HuH-7.5 (cell line): ENCODE measurements around the gene CCDC188.

ENCODE experiments used
- DNase-seq: peaks from one replicate; pipeline ENCODE4 v3.0.0; 2011; ENCODE audit warnings: low spot score

CCDC188 gene

DNA sequence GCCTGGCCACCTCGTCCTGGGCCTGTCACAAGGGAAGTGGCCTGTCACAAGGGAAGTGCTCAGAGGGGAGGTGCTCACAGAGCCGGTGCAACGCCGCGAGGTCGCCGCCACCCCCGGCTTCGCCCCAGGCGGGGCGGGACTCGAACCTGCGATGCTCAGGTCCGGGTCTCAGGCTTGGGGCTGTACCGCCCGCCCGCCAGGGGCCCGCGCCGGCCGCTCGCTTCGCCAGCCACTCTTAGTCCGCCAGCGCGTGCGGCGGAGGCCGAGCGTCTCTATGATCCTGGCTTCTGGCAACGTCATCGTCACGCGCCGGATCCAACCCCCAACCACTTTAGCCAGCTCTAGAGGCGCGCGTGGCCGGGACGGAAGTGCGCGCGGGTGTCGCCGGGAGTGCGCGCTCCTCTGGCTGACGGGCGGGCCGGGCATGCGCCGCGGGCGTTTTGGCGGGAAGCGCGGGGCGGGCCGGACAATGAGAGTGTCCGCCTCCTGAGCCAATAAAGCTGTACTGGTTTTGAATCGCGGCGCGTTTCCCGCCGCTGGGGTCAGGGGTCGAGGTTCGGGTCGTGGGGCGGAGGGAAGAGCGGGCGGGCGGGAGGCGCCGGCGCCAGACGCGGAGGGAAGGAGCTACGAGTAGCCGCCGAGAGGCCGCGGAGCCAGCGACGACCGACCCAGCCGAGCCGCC, 33.8 kb downstream of the CCDC188 start, which contains the start of gene TRMT2A:
TSS of gene TRMT2A (minus strand) at position 276 of the 682 bp plus-strand sequence. CDS start 320 bp downstream, outside the sequence.
- peak; percentile 99 for DNase-seq

DNA sequence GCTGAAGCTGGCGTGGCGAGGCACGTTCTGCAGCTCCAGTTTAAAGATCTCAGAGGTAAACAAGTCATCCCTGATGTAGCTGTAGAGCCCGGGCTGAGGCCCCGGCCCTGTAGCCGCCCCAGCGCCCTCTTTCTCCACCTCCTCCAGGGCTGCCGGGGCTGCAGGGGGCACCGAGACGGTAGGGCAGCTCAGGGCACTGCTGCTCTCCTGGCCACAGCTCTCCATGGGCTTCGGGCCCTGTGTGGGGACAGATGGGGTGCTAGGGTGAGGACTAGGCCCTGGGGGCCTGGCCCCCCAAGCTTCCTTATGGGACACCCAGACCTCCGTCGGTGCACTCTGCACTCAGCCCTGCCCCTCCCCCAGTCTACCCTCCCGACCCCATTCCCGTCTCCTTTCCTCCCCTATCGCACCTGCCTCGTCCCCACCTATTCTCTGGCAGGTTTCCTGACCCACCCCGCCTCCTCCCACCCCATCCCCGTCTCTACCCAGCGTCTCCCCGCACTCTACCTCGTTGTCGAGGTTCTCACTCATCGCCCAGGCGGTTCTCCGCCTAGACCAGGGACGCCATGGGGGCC, 34.4 kb downstream of the CCDC188 start:
- DNase-seq, result no peak

DNA sequence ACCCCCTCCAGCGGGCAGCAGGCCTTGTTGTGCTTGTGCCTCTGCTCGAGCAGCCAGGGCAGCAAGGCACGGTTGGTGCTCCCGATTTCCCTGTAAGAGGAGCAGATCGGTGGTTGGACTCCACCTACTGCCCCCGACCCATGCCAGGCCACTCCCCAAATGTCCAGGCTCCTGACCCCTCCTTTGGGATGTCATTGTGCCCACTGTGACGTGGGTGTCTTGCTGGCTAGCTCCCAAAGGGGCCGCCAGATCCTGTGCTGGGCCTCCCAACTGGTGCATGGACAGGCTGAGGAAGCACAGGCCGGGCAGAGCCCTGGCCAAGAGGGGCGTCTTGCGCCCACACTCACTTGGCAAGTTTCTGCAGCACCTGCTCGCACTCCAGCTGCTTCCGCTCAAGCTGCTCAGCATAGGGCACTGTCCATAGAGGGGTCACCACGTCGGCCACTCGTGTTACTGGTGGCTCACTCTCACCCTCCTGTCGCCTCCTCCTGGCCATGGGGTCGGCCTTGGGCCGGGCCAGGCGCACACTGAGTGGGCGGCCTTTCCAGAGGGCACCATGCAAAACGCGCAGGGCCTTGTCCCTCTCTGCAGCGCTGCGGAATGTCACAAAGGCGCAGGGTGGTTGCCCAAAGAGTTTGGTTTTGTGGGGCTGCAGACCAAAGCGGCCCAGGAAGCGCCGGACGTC, 35.0 kb downstream of the CCDC188 start, which contains the start of gene RANBP1:
TSS of gene RANBP1 (plus strand) at position 414 of the 685 bp plus-strand sequence. CDS start at position 495, 81 bp downstream.
- no peak for DNase-seq

DNA sequence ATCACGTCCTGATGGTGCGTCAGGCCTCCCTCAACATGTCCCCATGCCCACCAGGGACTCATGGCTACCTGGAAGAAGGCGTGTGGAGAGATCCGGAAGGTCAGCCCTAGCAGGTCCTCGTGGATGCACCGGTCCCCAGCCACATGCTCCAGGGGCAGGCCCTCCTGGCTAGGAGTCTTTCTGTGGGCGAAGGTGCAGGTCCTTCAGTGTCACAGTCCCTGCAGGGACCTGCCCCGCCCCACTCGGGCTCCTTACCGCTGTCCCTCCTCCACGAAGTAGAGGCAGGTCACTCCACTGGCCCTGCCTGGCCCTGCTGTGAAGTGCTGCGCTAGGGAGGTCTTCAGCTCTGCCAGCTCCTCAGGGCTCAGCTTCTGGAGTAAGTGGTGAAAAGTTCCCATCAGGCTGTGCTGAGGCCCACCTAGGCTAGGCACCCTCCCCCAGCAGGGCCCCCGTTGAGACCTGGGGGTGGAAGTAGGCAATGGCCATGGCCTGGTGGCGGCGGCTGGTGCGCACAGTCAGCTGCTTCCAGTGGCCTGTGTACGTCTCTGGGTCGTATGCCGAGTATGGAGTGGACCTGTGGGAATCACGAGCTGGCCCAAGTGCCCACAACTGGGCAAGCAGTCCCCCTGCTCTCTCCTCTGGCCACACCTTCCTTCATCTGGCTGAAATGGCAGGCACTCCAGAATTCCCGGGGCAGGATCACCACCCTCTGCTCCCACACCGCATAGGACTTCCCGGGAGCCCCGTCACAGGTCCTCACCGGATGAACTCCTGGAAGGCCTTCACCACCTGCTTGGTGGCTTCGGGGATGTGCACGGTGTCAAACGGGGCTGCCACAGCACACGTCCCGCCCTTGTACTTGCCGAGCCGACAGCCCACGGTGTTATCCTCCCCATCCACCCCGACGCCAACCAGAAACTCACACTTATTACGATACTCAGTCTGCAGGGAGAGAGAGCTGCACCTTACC, 36.1 kb downstream of the CCDC188 start:
- no peak for DNase-seq

DNA sequence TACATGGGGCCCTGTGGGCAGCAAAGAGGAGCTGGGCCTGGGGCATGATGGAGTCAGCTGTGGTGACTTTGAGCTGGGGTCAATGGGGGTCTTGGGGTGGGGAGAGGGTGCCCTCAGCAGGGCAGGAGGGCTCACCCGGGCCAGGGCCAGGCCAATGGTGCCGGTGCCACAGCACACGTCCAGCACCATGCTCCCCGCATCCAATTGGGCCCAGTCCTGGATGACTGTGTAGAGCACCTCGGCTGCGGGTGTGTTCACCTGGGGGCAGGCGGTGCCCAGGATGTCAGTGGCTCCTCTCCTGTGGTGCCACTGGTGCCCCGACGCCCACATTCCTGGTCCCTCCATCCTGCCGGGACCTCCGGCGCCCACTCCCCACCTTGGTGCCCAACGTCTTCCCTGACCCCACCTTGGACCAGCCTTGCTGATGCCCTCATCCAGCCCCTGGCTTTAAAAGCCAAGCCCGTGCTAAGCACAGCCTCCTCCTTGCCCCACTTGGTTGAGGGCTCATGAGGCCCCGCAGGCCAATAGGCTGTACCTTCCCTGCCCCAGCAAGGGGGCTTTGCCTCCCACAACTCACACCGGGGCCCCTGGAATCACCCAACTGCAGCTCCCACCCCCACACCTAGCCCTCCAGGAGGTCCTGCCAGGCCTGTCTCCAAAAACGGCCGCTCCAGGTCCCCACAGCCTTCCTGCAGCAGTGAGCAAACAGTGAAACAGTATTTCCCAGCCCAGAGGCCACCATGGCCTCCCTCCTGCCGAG, 37.1 kb downstream of the CCDC188 start:
- DNase-seq, result no peak

DNA sequence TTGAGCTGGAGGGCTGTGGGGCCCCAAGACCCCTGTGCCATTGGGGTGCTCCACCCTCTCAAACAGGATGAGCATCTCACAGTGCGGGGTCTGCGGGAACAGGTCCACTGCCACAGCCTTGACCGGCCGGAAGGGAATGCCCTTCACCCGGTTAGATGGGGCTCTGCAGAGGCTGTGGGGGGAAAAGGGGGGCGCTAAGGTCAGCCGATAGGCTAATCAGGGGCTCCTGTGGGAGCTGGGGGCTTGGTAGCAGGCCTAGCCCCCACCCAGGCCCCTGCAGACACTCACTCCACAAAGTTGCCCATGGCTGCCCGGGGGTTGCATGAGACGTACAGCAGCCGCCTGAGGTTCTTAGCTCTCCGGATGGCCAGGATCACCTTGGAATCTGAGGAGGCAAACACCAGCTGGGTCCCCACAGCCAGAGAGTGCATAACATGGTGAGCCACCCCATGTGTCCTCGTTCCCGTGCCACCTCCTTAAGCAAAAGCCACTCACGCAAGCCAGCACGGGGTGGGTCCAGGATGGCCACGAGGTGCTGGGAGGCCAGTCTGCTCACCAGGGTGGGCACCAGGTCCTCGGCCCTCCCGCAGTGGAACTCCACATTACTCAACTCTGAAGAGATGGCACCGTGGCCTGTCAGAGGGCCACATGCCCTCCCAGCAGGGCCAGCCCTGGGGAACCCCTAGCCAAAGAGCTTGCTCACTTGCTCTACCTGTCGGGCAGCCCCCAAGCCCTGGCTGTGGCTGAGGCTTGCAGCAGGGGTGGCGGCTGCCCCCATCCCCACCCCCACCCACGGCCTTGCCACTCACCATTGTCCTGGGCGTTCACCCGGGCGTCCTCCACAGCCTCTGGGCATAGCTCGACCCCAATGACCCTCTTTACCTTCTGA, 38.0 kb downstream of the CCDC188 start:
- no peak for DNase-seq

DNA sequence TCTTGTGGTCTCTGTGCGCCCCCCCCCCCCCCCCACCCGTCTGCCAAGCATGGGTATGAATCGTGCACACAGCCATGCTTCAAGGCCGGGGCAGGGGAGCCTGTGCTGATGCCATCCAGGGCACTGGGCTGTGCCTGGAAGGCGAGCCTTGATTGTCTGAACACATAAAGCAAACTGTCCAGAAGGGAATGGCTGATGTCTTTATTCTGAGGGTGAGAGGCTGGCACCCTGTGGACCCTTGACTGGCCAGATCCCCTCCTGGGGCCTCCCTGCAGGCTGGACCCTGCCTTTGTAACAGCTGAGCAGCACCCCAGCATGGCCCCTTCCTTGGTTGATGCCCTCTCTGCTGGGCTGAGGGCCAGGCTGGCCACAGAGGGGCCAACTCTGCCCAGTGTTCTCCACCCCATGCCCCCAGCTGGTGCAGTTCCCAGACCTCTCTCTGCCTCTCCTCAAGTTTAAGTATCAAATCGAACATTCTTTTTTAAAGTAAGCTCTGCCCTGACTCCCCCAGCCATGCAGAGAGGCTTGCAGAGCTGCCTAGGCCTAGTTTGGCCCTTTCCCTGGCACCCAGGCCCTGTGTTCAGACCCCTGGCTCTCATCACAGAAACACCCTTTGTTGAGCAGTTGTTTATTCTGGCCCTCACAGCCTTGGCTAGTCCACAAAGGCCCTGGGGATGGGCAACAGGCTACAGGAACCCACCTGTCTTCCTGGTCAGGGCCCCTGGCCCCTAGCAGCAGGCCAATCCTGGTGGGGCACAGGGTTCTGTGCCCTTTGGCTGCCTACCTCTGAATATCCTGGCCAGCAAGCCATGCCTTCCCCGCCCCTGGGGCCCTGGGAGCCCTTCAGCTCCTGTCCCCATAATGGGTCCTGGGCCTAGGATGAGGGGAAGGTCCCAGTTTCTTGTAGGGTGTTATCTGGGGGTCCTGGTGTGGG, 38.9 kb downstream of the CCDC188 start:
- DNase-seq, result no peak

DNA sequence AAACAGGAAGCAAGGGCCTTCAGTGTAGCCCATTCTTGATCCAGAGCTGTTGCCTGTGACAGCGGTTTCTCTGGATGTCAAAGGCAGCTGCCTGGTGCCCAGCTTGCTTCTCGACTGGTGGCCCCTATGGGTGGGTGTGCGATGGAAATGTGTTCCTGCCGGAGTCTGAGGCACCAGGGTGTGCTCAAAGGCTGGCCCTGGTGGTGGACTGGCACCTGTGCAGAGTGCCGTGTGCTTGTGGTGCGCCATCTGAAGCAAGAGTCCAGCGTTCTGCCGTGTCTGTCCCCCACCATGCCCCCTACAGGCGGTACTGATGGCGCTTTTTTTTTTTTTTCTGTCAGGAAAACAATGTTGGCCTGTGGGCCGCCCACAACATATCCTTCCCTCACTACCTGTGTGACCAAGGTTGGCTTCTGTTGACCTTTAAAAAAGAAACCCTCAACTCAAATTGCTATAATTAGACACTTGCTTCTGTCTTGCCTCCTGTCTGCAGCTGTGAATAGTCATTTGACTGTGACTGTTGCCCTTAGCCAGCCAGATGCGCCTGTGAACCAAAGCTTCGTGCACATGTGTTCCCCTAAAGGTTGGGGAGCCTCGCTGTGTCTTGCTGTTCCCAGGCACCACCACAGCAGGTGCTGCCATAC, 39.7 kb downstream of the CCDC188 start:
- peak; percentile 70 for DNase-seq

DNA sequence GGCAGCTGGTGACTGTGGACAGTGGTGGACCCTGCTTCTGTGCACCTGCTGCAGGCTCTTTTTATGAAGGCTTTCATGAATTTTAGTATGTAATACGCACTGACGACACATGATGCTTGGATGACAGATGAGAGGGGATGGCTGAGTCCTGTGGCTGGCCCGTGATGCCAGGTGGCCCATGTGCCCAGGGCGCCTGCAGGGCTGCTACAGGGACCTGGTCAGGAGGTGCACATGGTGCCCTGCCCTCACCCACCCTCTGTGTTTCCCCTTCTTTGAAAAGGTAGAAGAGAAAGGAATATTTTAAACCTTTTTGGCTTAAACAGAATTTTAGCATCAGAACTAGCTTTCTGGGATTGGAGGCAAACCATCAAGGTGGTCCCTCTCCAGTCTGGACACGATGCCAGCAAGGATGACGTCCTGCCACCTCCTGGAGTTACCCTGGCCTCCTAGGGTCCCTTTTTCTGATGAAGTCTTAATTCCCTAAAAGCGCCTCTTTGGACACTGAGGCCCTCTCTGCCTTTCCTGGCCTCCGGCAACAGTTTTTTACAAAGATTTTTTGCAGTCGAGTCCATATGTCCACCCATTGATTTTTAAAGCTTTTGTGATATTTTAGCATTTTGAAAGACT, 40.4 kb downstream of the CCDC188 start:
- DNase-seq, result no peak

DNA sequence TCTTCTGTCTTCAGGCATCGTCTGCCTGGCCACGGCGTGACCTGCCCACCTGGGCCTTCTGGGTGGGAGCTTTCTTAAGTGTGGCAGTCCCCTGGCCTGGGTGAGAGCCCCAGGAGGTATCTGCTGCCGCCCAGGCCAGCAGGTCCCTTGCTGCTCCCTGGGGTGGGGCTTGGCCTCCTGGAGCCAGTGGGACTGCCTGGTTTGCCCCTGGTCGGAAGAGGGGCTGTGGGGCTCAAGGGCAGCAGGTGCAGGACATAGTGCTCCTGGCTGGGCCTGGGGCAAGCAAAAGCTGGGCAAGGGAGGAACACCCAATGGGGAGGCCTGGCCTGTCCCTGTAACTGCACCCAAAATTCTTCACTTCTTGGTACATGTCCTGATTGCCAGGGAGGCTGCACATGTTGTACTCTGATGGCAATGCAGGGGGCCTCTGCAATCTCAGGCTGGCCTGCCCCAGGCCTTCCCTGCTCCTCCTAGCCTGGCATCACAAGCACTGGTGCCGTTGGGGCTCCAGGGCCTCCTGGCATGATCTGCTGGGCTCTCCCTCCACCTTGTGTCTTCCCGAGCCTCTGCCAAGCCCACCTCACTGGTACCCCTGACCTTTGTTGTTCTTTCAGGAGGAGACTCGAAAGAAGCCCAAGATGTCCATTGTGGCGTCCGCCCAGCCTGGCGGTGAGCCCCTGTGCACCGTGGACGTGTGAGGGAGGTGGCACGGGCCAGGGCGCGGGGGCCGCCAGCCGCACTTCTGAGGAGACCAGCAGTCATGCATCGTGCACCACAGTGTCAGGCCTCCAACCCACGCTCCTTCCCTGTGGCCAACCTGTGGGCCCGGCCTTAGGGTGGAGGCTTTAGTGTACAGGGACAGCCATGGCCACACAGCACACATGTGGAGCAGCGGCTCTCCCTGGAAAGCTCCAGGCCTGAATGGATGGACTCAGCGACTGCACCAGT, 41.2 kb downstream of the CCDC188 start:
- DNase-seq, result no peak

DNA sequence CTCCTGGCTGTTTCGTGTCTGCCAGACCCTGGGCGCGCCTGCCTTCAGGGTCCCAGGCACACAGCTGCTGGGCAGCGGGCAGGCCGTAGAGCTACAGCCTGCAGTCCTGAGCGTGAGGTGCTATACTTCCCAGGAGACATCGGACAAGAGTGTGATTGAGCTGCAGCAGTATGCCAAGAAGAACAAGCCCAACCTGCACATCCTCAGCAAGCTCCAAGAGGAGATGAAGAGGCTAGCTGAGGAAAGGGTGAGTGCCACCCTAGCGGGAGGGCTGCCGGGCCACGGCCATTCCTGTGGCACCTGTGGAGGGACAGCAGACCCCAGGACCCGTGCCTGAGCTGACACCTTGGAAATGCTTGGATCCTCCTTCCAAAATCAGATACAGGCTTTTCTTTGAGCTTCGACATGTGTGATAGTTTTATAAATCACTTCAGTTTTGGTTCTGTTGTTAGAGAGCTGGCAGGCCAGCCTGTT, 42.1 kb downstream of the CCDC188 start:
- no peak for DNase-seq

DNA sequence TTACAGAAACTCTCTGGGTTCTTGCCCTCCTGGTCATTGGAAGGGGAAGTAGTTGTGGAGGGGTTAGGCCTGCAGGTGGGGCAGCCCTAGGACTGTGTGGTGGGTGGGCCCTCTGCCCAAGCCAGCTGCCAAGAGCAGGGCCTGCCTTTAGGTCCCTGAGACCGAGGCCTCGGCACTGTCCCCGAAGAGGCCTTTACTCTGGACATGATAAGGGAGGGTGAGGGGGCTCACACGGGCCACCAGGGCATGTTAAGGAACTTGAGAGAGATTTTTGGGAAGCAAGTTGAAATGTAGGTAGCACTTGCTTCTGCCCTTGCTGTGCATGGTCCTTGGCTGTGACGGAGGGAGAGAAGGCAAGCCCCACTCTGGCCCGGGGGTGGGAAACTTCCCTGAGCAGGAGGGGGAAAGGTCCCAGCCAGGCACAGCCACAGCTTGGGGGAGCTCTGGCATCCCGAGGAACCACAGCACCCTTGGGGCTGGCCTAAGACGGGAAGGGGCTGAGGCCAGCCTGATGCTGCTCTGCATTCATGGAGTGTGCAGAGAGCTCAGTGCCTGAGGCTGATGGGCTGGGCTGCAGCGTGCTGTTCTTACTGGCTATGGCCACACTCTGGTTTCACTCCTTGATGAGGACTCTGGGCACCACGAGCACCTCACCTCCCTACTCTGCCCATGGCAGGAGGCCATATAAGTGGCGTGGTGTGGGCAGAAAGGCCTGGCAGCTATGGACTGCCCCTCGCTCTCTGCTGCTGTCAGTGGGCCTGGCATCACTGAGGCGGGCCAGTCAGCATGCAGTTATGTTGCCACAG, 42.7 kb downstream of the CCDC188 start:
- DNase-seq, result no peak

DNA sequence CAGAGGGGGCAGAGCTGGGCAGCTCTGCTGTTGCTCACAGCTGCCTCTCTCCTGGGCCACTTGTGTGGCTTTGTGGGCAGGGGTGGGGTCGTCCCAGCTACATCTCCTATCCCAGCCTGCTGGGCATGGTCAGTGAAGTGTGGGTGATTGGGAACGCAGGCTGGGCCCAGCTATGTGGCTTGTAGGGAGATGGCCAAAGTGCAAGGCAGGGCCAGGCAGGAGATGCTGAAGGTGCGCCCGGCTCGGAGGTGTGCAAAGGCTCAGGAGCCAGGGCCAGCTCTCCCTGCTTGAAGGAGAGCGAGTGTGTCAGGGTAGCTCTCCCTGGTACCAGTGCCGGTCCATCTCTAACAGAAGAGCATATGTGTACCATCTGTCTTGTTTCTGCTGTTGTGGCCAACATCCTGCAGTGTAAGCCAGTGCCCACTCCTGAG, 43.4 kb downstream of the CCDC188 start:
- DNase-seq, result no peak

DNA sequence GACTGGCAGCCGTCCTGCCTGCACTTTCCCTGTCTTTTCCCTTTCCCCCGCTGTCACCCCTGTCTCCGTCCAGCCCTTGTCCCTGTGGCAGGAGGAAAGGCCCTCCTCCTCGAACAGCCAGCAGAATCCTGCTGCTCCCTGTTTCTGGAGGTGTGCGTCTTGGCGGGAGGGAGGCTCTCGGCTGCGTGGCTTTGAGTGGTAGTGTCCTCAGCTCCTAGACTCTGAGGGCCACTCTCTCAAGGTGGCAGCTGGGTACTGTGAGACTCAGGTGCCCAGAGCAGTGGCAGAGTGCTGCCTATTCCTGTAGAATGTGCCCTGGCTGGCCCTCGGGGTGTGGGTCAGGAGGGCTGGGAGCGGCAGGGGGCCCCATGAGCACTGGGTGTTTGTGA, 44.0 kb downstream of the CCDC188 start:
- DNase-seq, result no peak

DNA sequence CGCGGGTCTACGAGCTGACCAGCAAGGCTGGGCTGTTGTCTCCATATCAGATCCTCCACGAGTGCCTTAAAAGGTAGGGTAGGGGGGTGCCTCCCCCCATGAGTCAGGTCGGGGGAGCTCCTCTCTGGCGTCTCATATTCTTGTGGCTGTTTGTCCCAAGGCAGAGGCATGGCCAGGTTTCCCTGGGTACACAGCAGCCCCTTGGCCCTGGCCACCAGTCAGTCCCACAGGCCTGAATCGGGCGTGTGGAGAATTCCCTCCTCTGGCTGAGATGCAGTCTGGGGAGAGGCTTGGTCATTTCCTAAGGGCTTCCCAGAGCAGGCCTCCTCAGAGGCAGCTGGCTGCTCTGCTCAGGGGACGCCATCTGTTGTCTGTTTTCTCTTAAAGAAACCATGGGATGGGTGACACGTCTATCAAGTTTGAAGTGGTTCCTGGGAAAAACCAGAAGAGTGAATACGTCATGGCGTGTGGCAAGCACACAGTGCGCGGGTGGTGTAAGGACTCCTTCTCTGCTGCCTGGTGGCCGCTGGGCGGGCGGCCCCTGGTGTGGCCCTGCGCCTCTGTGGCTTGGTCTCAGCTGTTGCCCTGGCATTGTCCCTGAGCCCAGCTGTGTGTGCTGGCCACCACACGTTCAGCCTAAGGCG, 44.5 kb downstream of the CCDC188 start:
- no peak for DNase-seq
